GM19239 (cell line): ENCODE data around the gene TFF1.

Source experiments
- DNase-seq: peaks from one replicate; pipeline ENCODE4 v3.0.0; 2011; ENCODE audit warnings: low spot score; ENCODE audit not compliant: insufficient read length
- FAIRE-seq: peaks from 2 replicates; lab custom pipeline; 2011; peaks lifted over from hg19 to GRCh38; lab: Jason Lieb, UNC

TFF1 gene

GRCh38 chr21:42330380-42331371, 35.7 kb downstream of the TFF1 start:
- peak; percentile 4 for FAIRE-seq
- no peak for DNase-seq

GRCh38 chr21:42324896-42325295, 41.4 kb downstream of the TFF1 start:
- no peak for DNase-seq
- FAIRE-seq: no peak

DNA sequence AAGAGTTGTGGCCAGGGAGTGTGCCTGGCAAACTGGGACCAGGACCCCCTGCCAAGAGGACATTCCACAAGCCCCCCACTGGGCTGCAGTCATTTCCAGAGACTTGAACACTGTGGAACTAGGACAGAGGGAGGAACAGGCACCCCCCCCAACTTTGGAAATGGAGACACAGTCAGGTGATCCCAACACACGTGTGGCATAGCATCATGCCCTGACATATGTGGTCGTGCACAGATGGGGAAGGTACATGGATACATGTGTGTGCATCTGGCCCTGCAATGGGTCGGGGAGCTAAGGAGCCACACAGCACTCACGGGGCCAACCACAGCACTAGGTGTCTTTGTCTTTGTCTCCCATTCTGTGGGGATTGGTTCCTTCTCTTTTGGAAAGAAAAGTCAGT, 44.5 kb downstream of the TFF1 start:
- DNase-seq (no peak), FAIRE-seq (no peak)

DNA sequence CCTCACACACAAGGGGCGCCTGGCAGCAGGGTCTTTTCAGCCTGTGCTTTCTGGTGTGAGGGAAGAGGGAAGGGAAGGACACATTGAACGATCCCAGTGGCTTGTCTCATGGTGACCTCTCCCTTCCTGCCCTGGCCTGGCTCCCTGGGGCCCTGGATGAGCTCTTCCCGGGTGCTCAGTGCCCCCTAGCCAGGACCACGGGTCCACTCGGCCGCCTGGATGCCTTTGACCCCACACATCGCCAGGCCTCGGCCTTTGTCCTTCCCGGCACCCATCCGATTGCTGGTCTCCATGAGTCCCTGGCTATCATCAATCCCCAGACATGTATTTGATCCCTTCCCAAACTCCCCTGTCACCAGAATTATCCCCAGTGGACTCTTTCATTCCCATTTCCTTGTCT, 45.1 kb downstream of the TFF1 start:
- DNase-seq (no peak), FAIRE-seq (no peak)

DNA sequence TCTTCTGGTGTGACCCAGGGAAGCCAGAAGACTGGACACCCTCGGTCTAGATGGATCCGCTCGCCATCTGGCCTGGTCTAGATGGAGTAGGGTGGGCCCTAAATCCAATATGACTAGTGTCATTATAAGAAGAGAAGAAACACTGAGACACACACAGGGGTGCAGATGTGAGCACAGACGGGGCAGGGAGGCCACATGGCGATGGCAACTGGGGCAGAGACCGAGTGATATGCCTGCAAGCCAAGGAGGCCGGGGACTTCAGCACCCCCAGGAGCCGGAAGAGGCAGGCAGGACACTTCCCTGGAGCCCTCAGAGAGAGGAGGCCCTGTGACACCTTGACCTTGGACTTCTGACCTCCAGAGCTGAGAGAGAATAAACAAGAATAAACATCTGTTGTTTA, 45.5 kb downstream of the TFF1 start:
- DNase-seq: no peak
- no peak for FAIRE-seq

- no peak for DNase-seq
- FAIRE-seq: no peak
Measured at GRCh38 chr21:42319851-42320572, 46.3 kb downstream of the TFF1 start.

GRCh38 chr21:42319376-42319775, 47.0 kb downstream of the TFF1 start:
- FAIRE-seq (no peak), DNase-seq (no peak)

DNA sequence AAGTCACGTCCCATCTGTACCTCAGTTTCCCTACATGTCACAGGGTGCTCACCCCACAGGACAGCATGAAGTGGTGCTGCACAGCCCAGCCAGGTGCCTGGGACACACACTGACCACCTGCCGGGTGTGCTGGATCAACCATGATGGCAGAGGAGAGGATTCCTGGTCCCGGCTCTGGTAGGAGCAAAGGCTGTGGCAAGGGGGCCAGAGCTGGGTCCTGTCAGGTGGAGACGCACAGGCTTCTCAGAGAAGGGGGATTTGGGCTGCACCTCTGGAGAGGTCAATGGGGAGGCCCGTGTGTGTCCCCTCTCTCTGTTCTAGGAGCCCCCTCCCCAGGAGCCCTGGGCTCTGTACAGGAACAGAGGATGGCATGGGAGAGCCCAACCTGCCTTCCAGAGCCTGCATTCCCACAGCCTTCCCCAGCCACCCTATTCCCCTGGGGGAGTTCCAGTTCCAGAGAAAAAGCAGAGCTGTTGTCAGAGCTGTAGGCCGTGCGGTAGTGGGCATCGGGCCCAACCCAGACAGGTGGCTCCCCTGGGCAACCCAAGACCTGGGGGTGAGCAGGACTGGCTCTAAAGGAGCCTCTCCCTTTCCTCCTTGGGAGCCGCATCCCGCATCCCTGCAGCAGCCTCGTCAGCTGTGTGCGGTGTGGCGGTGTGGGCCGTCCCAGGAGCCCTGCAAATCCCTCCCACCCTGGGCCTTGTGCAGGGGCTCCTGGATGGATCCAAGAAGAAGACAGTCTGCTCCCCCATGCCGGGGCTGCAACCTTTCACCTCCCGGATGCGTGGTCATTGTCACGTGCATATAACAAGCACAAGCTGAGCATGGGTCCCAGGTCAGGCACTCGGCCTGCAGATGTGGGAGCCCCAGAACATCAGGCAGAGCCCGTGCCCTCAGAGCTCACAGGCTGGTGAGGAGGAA, 48.2 kb downstream of the TFF1 start:
- DNase-seq (no peak), FAIRE-seq (no peak)

DNA sequence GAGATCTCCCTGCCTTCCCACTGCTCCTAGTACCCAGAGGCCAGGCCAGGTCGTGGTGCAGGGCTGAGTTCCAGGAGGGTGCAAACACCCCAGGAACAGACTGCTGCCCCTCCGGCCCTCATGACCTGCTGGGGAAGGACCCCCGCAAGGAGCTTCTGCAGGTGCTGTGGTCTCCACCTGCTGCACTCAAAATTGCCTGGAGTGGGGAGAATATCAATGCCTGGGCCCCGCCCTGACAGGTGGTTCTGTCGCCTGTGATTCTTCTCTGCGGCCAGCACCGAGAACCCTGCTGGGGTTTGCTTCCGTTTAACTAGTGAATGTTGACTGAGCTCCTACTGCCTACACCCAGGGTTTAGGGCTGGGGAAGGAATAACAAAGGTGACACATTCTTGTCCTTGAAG, 49.0 kb downstream of the TFF1 start:
- DNase-seq (no peak), FAIRE-seq (no peak)

- FAIRE-seq: no peak
Measured at GRCh38 chr21:42316891-42317290, 49.4 kb downstream of the TFF1 start.

GRCh38 chr21:42315296-42315891, 50.9 kb downstream of the TFF1 start, which contains the start of gene TFF3:
Gene TFF3 (minus strand): TSS chr21:42315409. CDS start chr21:42315374, 35 bp downstream.
- DNase-seq: no peak
- FAIRE-seq: no peak

More at GRCh38 chr21:42316891-42317290, 49.4 kb downstream of the TFF1 start:
- no peak for DNase-seq

GRCh38 chr21:42314616-42315295, 51.6 kb downstream of the TFF1 start:
- no peak for DNase-seq
- no peak for FAIRE-seq

GRCh38 chr21:42313501-42313969, 52.8 kb downstream of the TFF1 start:
- FAIRE-seq: no peak
- no peak for DNase-seq

GRCh38 chr21:42312626-42313104, 53.7 kb downstream of the TFF1 start:
- DNase-seq (no peak), FAIRE-seq (no peak)
